Panc1 (cell line): Measurements from ENCODE around the gene ARL15.

Experiments used
- POLR2AphosphoS5 ChIP-seq: IDR thresholded peaks from 2 replicates; pipeline ENCODE4 v1.6.1; 2012; ENCODE audit warnings: mild to moderate bottlenecking, low read depth, low read length, moderate library complexity
- TCF7L2 ChIP-seq: IDR thresholded peaks from 2 replicates; pipeline ENCODE4 v1.6.1; 2011; ENCODE audit warnings: mild to moderate bottlenecking, low read depth, low read length, inconsistent platforms
- TF ChIP-seq, protein P1 (sequence below): fragments of 450-650 bp; IDR thresholded peaks from 2 replicates; pipeline ENCODE4 v1.5.1; 2017; ENCODE audit warnings: mild to moderate bottlenecking

DNA sequence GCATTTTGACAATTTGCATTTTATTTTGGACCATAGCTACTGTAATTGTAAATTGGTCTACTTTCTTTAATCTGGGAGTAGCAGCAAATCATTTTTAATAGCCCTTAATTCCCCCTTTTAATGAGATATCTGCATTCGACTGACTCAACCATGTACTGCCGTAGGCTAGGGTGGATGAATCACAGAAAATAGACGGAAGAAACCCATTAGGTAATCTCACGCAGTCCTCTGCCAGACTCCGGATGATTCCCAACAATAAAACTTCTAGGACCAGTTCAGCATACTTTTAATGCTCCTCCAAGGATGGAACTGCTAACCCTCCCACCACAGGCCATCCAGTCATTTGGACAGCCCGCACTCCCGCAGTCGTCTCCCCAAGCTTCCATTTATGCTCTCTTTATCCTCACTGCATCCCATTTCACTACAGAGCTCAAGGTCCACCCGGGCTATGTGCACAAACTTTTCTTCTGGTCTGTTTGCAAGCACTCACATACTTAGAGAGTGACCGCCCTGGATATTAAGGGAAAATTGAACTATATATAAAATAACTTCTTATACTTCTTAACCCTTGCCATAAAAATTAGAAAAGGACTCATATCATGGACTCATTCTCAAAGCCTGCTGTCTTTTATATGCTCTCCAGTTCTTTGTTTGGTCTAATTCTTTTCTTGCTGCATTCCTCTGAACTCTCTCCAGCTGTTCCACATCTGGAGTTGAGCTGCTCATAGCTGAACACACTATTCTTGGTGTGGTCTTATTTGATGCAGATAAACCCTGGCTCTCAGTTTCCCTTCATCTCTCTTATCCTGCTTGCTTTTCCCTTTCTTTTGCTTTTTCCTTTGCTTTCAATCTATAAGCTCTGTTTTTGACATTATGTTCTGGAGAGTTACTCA is 326.6 kb downstream of the ARL15 start:
- TF ChIP-seq TCF7L2: no peak
- TF ChIP-seq, protein P1, sequence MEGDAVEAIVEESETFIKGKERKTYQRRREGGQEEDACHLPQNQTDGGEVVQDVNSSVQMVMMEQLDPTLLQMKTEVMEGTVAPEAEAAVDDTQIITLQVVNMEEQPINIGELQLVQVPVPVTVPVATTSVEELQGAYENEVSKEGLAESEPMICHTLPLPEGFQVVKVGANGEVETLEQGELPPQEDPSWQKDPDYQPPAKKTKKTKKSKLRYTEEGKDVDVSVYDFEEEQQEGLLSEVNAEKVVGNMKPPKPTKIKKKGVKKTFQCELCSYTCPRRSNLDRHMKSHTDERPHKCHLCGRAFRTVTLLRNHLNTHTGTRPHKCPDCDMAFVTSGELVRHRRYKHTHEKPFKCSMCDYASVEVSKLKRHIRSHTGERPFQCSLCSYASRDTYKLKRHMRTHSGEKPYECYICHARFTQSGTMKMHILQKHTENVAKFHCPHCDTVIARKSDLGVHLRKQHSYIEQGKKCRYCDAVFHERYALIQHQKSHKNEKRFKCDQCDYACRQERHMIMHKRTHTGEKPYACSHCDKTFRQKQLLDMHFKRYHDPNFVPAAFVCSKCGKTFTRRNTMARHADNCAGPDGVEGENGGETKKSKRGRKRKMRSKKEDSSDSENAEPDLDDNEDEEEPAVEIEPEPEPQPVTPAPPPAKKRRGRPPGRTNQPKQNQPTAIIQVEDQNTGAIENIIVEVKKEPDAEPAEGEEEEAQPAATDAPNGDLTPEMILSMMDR: no peak
- TF ChIP-seq POLR2AphosphoS5: no peak
